Ascending aorta (tissue), 2 donors: ENCODE measurements around the gene TP53I13. TPM values are rescaled to one million over a fixed set of nuclear protein-coding genes. Genes with fewer than 3 reads are reported as not detected.

Experiments used
- DNase-seq, 2 donors: peaks; one replicate each; pipeline ENCODE4 v3.0.0-alpha.2; 2019; ENCODE audit warnings: low spot score in 2 of 2
- H3K27ac ChIP-seq, 2 donors: fragments of 200-600 bp; sonication (generic); one replicate each; pipeline ENCODE4 v1.5.1; 2016 to 2017; ENCODE audit warnings: mild to moderate bottlenecking in 1 of 2
- H3K27me3 ChIP-seq: fragments of 200-600 bp; sonication (generic); one replicate; pipeline ENCODE4 v1.5.1; 2017
- H3K36me3 ChIP-seq, 2 donors: fragments of 200-600 bp; sonication (generic); one replicate each; pipeline ENCODE4 v1.5.1; 2016
- H3K4me1 ChIP-seq, 2 donors: fragments of 200-600 bp; sonication (generic); one replicate each; pipeline ENCODE4 v1.5.1; 2016 to 2017; ENCODE audit warnings: mild to moderate bottlenecking in 1 of 2
- H3K4me3 ChIP-seq, 2 donors: fragments of 200-600 bp; sonication (generic); one replicate each; pipeline ENCODE4 v1.5.1; 2016 to 2017; ENCODE audit warnings: mild to moderate bottlenecking in 1 of 2
- H3K9me3 ChIP-seq, 2 donors: fragments of 200-600 bp; sonication (generic); one replicate each; pipeline ENCODE4 v1.5.1; 2016
- intact Hi-C: fragments of 100-400 bp; cut with DNase I; formaldehyde crosslinking; loops from one replicate; pipeline ENCODE4 v1.15.1; 2023
- total RNA-seq: library from RNA; depleted of rRNA; stranded (reverse); fragments of >200 nt; gene quantifications from one replicate; pipeline ENCODE4 v1.1.0, GENCODE V29; 2016
- TF ChIP-seq, protein P1 (sequence below), 3 experiments: fragments of 200-600 bp in 2 of 3; fragments of 450-650 bp in 1 of 3; sonication (generic) in 2 of 3; IDR thresholded peaks; one replicate each; pipeline ENCODE4 v1.5.1; 2016 to 2019; ENCODE audit warnings: antibody characterized with exemption in 3 of 3, mild to moderate bottlenecking in 1 of 3, moderate library complexity in 1 of 3

The TP53I13 gene
- total RNA-seq, 1 donor from 2014 or later, result 93.7 TPM

DNA sequence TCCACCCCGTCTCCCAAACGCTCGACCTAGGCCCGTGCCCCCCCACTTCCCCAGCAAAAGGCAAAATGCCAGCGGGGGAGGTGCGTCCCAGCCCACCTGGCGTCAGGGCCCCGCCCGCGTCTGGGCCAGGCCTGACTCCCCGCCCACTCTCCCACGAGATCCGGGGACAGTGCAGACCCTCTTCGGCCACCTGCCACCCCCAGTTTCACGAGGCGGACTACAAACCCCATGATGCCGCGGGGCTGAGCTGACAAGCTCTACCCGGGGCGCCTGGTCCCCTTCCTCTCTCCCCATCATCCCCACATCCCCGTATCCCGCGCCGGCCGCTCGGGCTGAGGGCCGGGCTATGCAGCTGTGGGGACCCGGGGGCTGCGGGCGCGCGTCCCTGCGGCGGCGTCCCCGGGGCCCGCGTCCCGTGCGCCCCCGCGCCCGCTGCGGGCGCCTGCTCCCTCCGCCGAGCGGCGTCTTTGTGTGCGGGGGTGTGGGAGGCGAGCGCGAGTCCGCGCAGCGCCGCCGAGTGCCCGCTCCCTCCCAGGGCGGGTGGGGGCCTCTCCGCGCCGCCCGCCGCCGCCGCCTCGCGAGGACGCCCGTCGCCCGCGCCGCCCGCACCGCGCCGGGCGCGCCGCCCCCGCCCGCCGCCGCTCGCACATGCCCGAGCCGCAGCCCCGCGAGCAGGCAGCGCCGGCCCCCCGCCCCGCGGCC is 24.5 kb downstream of the TP53I13 start, which contains the start of gene ANKRD13B:
Gene ANKRD13B, plus strand, starts transcription at position 283 of the 702 bp plus-strand sequence. CDS start 490 bp downstream, outside the sequence.
- peak within 1 kb of the TSS; percentile 87 to 95 for H3K27ac ChIP-seq
- intact Hi-C loops, result loop anchor here (5.0 kb wide), 1 partner anchor 169 kb away; no protein-coding TSS in a partner anchor
- no peak for DNase-seq
- H3K9me3 ChIP-seq, result no peaks in the 10 kb centered on the region
- peak within 1 kb of the TSS; percentile 84 to 88 for H3K4me3 ChIP-seq
- H3K4me1 ChIP-seq, result peaks cover 34 to 45% of the 10 kb centered on the region in 2 donors
- H3K36me3 ChIP-seq, result no peaks in the 10 kb centered on the region
- H3K27me3 ChIP-seq, result no peaks in the 10 kb centered on the region
- TF ChIP-seq, protein P1, sequence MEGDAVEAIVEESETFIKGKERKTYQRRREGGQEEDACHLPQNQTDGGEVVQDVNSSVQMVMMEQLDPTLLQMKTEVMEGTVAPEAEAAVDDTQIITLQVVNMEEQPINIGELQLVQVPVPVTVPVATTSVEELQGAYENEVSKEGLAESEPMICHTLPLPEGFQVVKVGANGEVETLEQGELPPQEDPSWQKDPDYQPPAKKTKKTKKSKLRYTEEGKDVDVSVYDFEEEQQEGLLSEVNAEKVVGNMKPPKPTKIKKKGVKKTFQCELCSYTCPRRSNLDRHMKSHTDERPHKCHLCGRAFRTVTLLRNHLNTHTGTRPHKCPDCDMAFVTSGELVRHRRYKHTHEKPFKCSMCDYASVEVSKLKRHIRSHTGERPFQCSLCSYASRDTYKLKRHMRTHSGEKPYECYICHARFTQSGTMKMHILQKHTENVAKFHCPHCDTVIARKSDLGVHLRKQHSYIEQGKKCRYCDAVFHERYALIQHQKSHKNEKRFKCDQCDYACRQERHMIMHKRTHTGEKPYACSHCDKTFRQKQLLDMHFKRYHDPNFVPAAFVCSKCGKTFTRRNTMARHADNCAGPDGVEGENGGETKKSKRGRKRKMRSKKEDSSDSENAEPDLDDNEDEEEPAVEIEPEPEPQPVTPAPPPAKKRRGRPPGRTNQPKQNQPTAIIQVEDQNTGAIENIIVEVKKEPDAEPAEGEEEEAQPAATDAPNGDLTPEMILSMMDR (IDR thresholded peaks at IDR 0.05), result no peak

DNA sequence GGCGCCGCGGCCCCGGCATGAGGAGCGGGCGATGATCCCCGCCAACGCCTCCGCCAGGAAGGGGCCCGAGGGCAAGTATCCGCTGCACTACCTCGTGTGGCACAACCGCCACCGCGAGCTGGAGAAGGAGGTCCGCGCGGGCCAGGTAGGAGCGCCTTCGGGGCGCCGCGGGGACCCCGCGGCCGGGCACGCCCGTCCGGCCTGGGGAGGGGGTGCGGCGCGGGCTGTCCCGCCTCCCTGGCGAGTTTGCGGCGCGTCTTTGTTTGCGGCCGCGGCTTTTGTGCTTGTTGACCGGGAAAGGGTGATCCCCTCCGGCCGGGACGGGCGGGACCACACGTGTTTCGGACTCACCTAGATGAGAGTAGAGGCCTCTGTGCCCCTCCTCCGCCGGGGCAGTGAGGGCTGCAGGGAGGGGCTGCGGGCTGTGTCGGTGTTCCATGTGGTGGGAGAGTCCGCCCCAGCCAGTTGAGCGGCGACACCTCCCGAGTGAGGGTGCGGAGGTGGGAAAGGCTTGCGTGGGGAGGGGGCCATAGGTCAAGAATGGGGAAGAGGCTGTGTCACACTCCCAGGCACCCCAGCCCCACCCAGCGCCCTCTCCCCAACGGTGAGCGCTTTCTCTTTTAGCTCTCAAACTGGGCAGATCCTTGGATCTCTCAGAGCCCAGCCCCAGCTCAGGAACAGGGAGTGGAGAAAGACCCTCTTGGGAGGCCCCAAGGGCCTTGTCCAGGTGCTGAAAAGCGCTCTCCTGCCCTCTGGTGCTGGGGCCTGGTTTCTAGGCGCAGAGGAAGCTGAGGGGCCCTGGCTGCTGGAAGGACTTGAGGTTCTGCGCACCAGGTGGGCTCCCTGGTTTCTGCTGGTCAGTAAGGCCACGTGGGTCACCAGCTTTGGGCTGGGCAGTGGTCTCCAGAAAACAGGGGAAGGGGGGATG is 25.4 kb downstream of the TP53I13 start:
- peaks cover 29 to 37% of the 10 kb centered on the region in 2 donors for H3K4me1 ChIP-seq
- TF ChIP-seq, protein P1 (IDR thresholded peaks at IDR 0.05), result peak in 1 of 3 experiments; percentile 16
- DNase-seq, result no peak
- H3K27ac ChIP-seq, result no peak overlapping the region
- no peaks in the 10 kb centered on the region for H3K36me3 ChIP-seq
- H3K4me3 ChIP-seq, result peak overlapping the region; percentile 62 to 88
- no peaks in the 10 kb centered on the region for H3K9me3 ChIP-seq
- H3K27me3 ChIP-seq, result no peaks in the 10 kb centered on the region
- intact Hi-C loops, result loop anchor here (5.0 kb wide), 1 partner anchor 168 kb away; no protein-coding TSS in a partner anchor

DNA sequence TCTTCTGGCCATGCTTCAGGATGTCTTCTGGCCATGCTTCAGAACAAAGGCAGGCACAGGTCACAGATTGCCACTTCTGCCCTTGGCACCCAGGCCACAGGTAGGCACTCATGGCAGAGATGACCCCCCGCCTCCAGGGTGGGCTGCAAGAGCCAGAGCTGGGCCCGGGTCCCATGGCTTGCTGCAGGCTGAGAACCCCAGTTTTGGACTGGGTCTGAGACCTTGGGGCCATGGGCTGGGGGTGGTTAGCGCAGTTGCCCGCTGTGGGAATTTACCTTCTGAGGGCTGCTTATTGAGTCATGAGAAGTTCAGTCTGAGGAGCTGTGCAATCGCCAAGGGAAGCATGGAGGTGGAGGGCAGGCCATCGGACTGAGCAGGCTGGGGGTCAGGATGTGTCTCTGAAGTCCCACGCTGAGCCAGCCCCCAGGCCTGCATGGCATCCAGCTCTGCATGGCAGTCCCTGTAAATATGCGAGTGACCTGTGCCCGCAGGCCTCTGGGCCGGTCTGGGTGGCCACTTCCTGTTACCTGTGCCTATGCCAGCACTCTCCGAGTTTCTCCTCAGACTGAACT is 26.1 kb downstream of the TP53I13 start:
- intact Hi-C loops, result loop anchor here (5.0 kb wide), 1 partner anchor 168 kb away; no protein-coding TSS in a partner anchor
- H3K4me1 ChIP-seq, result peaks cover 29 to 37% of the 10 kb centered on the region in 2 donors
- TF ChIP-seq, protein P1 (IDR thresholded peaks at IDR 0.05), result no peak
- peak overlapping the region in 1 of 2 donors; percentile 88 for H3K4me3 ChIP-seq
- H3K9me3 ChIP-seq, result no peaks in the 10 kb centered on the region
- H3K36me3 ChIP-seq, result no peaks in the 10 kb centered on the region
- DNase-seq, result no peak
- H3K27me3 ChIP-seq, result no peaks in the 10 kb centered on the region
- H3K27ac ChIP-seq, result no peak overlapping the region

DNA sequence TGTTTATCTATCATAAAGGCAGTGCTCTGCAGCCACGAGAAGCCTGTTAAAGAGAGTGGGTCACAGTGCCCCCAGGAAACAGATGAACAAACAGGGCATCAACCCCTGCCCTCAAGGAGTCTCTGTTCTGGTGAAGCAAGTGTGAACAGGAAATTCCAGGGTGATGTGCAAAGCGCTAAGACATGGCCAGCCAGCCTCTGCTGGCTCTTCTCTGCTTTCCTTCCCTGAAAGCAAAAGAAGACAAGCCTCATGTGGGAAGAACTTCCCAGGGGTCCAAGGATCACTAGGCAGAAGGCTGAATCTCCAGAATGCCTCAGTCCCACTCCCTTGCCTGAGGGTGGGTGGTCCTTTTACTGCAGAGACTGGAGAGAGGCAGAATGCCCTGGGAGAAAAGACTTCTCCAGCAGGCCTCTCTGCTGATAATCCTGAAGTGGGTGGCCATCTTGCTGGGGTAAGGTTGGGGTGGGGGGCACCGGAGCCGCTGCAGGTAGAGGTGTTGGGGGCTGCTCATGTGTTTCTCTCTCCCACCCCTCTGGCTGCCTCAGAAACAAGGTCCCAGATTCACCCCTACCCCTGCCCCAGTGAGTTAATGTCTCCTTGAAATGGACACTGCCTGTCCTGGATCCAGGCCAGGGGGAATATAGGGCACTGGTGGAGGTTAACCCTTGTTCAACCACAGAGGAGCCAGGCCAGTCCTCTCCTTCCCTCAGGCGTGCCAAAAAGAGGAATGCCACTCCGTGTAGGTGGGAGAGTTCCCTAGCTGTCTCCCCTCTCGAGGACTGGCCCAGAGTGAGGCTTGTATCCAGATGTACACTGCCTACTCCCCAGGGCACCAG is 26.8 kb downstream of the TP53I13 start:
- H3K9me3 ChIP-seq, result no peaks in the 10 kb centered on the region
- TF ChIP-seq, protein P1 (IDR thresholded peaks at IDR 0.05), result no peak
- no peak overlapping the region for H3K4me3 ChIP-seq
- H3K4me1 ChIP-seq, result peaks cover 22 to 30% of the 10 kb centered on the region in 2 donors
- no peaks in the 10 kb centered on the region for H3K36me3 ChIP-seq
- H3K27me3 ChIP-seq, result no peaks in the 10 kb centered on the region
- intact Hi-C loops, result no loop called here
- no peak for DNase-seq
- no peak overlapping the region for H3K27ac ChIP-seq
